Endodermal cell (in vitro differentiated cells): Measurements from ENCODE around the gene FOXB1. TPM values are rescaled to one million over a fixed set of nuclear protein-coding genes. Genes with fewer than 3 reads are reported as not detected.

Experiments used
- DNase-seq: peaks from one replicate; pipeline ENCODE4 v3.0.0-alpha.2; 2017
- H3K27ac ChIP-seq: 2 replicates; pipeline ENCODE4 v1.5.1; 2013; ENCODE audit warnings: mild to moderate bottlenecking, low read depth, low read length, moderate library complexity
- H3K27me3 ChIP-seq: 2 replicates; pipeline ENCODE4 v1.6.1; 2013; ENCODE audit warnings: mild to moderate bottlenecking, low read length, moderate library complexity; ENCODE audit not compliant: insufficient read depth, control insufficient read depth, poor library complexity, severe bottlenecking
- H3K36me3 ChIP-seq: 2 replicates; pipeline ENCODE4 v1.7.0; 2013; ENCODE audit warnings: mild to moderate bottlenecking, low read length, moderate library complexity; ENCODE audit not compliant: control insufficient read depth, insufficient read depth
- H3K4me1 ChIP-seq: one replicate; pipeline ENCODE4 v1.7.0; 2013; ENCODE audit warnings: low read length; ENCODE audit not compliant: control insufficient read depth, insufficient read depth
- H3K4me3 ChIP-seq: 2 replicates; pipeline ENCODE4 v1.5.1; 2013; ENCODE audit warnings: mild to moderate bottlenecking, low read length, moderate library complexity
- H3K9ac ChIP-seq: 2 replicates; pipeline ENCODE4 v1.6.1; 2013; ENCODE audit warnings: mild to moderate bottlenecking, low read length, moderate library complexity; ENCODE audit not compliant: poor library complexity, severe bottlenecking; ENCODE audit errors: extremely low read depth
- H3K9me3 ChIP-seq: 2 replicates; pipeline ENCODE4 v1.6.1; 2013; ENCODE audit warnings: mild to moderate bottlenecking, low read length, moderate library complexity; ENCODE audit not compliant: control insufficient read depth
- H3K27ac Mint-ChIP-seq: 2 replicates; pipeline ENCODE4 v1.8.0; 2020; ENCODE audit warnings: mixed read lengths
- H3K27me3 Mint-ChIP-seq: 2 replicates; pipeline ENCODE4 v1.8.0; 2021; ENCODE audit warnings: mild to moderate bottlenecking, mixed read lengths; ENCODE audit not compliant: insufficient read depth
- H3K36me3 Mint-ChIP-seq: 2 replicates; pipeline ENCODE4 v1.8.0; 2020; ENCODE audit warnings: low read depth, mixed read lengths
- H3K4me1 Mint-ChIP-seq: 2 replicates; pipeline ENCODE4 v1.8.0; 2020; ENCODE audit warnings: mixed read lengths
- H3K4me3 Mint-ChIP-seq: 2 replicates; pipeline ENCODE4 v1.8.0; 2020; ENCODE audit warnings: mild to moderate bottlenecking, moderate library complexity, mixed read lengths
- H3K9me3 Mint-ChIP-seq: 2 replicates; pipeline ENCODE4 v1.8.0; 2020; ENCODE audit warnings: mild to moderate bottlenecking, mixed read lengths
- WGBS, 2 experiments: methylation state at CpG; one replicate each; pipeline versions ENCODE4 v1.1.5 to v1.1.7; 2013; ENCODE audit warnings: missing lambda C conversion rate in 2 of 2, mixed read lengths in 1 of 2; ENCODE audit not compliant: insufficient coverage in 1 of 2, insufficient read length in 1 of 2; 5-methylcytosine and 5-hydroxymethylcytosine counted together
- long read RNA-seq, 4 experiments: library from polyadenylated mRNA in 2 of 4; library from RNA in 1 of 4; library from capped mRNA in 1 of 4; stranded (forward) in 3 of 4; unstranded in 1 of 4; transcript quantifications; one replicate each; pipeline ENCODE4 v2.0.0, GENCODE V29; 2020 to 2021; ENCODE audit warnings: inconsistent platforms in 1 of 4
- polyA plus RNA-seq, 2 experiments: library from polyadenylated mRNA; stranded (reverse); fragments of 50-300 nt; gene quantifications; one replicate each; pipeline ENCODE4 v1.2.3, GENCODE V29; 2013
- total RNA-seq, 2 donors: library from RNA; stranded (reverse); fragmentation: NEBNext Ultra II Directional in 1 of 2; extraction: Animal tissue kit (Norgen Biotek cat#: 25700) in 1 of 2; gene quantifications; 2 replicates in 1 of 2; 3 replicates in 1 of 2; pipeline ENCODE4 v1.2.1, GENCODE V29; 2021
- TF ChIP-seq, protein P1 (sequence below): fragments of 200-600 bp; sonication (generic); conservative IDR thresholded peaks from 2 replicates; pipeline ENCODE4 v1.5.0; 2021; ENCODE audit warnings: antibody characterized with exemption, mild to moderate bottlenecking

Gene FOXB1
- under 1 TPM in 1 of 2 donors, not detected in 1; 0.73 TPM for total RNA-seq
- 10.3 TPM for polyA plus RNA-seq (2013, experiment 1 of 2)
- polyA plus RNA-seq (2013, experiment 2 of 2), result 8.7 TPM
- long read RNA-seq, experiment 1, result 0 reads
- long read RNA-seq, experiment 2, result 0 reads
- long read RNA-seq, experiment 3, partial matches to known transcripts, result 0 of 4 reads
- long read RNA-seq, experiment 3, other reads (novel, unspliced or antisense), result 1 of 4 reads
- long read RNA-seq, experiment 4, result 0 reads

DNA sequence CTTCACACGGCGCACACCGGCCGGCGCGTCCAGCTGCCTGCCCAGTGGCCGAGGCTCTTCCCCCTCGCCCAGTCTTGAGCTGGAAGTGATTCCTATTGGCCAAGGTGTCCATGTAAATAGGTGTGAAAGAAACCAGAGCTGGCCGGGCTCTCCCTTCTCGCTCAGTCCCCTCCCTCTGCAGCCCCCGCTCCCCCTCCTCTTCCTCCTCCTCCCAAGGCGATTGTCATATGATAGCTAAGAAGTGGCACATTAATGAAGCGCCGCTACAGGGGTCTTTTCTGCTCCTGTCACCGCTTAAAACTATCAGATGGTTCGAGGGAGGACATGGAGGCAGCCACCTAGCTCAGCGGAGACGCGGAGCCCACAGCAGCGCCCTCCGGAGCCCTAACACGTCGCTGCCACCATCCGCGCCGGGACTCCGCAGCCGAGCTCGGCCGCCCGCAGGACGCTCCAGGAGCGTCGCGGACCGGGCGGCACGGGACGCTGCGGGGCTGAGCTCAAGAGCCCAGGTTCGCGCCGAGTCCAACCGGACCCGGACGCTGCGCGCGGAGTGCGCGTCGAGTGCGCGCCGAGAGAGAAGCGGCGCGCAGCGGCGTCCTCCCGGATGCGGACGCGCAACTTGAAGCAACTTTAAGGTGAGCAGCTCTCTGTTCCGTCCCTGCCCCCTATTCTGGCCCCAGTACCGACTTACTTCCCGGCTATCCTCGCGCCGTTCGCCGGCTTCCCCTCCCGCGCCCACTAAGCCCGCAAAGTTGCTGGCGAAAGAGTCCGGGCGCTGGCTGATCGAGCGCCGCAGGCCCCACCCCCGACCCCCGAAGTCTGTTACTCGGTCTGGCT, at the start of gene FOXB1:
FOXB1 (plus strand) TSS at position 303 of the 837 bp plus-strand sequence. CDS start 653 bp downstream, outside the sequence.
- peaks cover 100% of the 10 kb centered on the region for H3K27me3 ChIP-seq
- 0% methylated on average over 5 to 84 of the region's 84 CpGs for WGBS, 2 experiments

DNA sequence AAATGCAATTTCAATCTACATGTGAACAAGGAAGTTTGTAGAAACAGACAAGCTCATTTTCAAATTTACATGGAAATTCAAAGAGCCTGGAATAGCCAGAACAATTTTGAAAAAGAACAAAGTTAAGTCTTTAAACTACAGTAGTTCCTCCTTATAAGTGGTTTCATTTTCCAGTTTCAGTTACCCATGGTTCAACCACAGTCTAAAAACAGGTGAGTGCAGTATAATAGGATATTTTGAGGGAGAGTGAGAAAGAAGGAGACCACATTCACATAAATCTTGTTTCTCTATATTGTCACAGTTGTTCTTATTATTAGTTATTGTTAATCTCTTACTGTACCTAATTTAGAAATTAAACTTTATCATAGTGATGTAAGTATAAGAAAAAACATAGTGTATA, 45.8 kb upstream of the FOXB1 start:
- TF ChIP-seq, protein P1, sequence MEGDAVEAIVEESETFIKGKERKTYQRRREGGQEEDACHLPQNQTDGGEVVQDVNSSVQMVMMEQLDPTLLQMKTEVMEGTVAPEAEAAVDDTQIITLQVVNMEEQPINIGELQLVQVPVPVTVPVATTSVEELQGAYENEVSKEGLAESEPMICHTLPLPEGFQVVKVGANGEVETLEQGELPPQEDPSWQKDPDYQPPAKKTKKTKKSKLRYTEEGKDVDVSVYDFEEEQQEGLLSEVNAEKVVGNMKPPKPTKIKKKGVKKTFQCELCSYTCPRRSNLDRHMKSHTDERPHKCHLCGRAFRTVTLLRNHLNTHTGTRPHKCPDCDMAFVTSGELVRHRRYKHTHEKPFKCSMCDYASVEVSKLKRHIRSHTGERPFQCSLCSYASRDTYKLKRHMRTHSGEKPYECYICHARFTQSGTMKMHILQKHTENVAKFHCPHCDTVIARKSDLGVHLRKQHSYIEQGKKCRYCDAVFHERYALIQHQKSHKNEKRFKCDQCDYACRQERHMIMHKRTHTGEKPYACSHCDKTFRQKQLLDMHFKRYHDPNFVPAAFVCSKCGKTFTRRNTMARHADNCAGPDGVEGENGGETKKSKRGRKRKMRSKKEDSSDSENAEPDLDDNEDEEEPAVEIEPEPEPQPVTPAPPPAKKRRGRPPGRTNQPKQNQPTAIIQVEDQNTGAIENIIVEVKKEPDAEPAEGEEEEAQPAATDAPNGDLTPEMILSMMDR, result no peak
- H3K9me3 ChIP-seq, result peaks cover 37% of the 10 kb centered on the region
- H3K27ac Mint-ChIP-seq, result no peak overlapping the region
- H3K4me3 ChIP-seq, result no peak overlapping the region
- H3K4me1 Mint-ChIP-seq, result peaks cover 4% of the 10 kb centered on the region
- peaks cover 65% of the 10 kb centered on the region for H3K9me3 Mint-ChIP-seq
- DNase-seq, result no peak
- H3K27ac ChIP-seq, result no peak overlapping the region
- no peaks in the 10 kb centered on the region for H3K4me1 ChIP-seq
- no peaks in the 10 kb centered on the region for H3K27me3 Mint-ChIP-seq
- H3K9ac ChIP-seq, result no peak overlapping the region
- no peaks in the 10 kb centered on the region for H3K27me3 ChIP-seq
- peaks cover 6% of the 10 kb centered on the region for H3K36me3 Mint-ChIP-seq
- no peaks in the 10 kb centered on the region for H3K36me3 ChIP-seq
- no peak overlapping the region for H3K4me3 Mint-ChIP-seq

More for the DNA sequence above, at the start of gene FOXB1:
- Mint-ChIP-seq H3K36me3 (no peaks in the 10 kb centered on the region), H3K27me3 (peaks cover 87% of the 10 kb centered on the region), H3K9me3 (no peaks in the 10 kb centered on the region), H3K4me1 (peaks cover 71% of the 10 kb centered on the region), H3K27ac (no peak within 1 kb of the TSS), H3K4me3 (peak within 1 kb of the TSS; percentile 70)
- Histone ChIP-seq H3K27ac (no peak within 1 kb of the TSS), H3K4me1 (peaks cover 16% of the 10 kb centered on the region), H3K36me3 (no peaks in the 10 kb centered on the region), H3K9ac (no peak within 1 kb of the TSS), H3K9me3 (no peaks in the 10 kb centered on the region), H3K4me3 (peak within 1 kb of the TSS; percentile 80)
- TF ChIP-seq, protein P1, result peak; percentile 64
- DNase-seq, result peak; percentile 95

DNA sequence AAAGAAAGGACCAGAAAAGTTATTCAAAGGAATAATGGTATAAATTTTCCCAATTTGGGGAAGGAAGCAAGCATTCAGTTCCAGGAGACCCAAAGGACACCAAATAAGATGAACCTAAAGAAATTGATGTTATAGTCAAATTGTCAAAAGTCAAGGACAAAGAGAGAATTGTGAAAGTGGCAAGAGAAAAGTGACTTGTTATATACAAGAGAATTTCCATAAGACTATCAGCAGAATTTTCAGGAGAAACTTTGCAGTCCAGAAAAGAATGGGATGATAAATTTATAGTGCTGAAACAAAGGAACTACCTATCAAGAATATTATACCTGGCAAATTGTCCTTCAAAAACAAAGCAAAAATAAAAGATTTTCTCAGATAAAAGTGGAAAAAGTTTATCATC, 43.8 kb upstream of the FOXB1 start:
- no peak overlapping the region for H3K4me3 ChIP-seq
- H3K4me3 Mint-ChIP-seq, result no peak overlapping the region
- H3K36me3 ChIP-seq, result no peaks in the 10 kb centered on the region
- H3K9ac ChIP-seq, result no peak overlapping the region
- no peak for DNase-seq
- peaks cover 71% of the 10 kb centered on the region for H3K9me3 Mint-ChIP-seq
- TF ChIP-seq, protein P1, result no peak
- no peak overlapping the region for H3K27ac Mint-ChIP-seq
- peaks cover 37% of the 10 kb centered on the region for H3K9me3 ChIP-seq
- H3K36me3 Mint-ChIP-seq, result peaks cover 6% of the 10 kb centered on the region
- no peak overlapping the region for H3K27ac ChIP-seq
- no peaks in the 10 kb centered on the region for H3K27me3 ChIP-seq
- no peaks in the 10 kb centered on the region for H3K4me1 ChIP-seq
- no peaks in the 10 kb centered on the region for H3K27me3 Mint-ChIP-seq
- no peaks in the 10 kb centered on the region for H3K4me1 Mint-ChIP-seq
